GM12878 (cell line): Measurements from ENCODE around the gene NTN1. TPM values are rescaled to one million over a fixed set of nuclear protein-coding genes. Genes with fewer than 3 reads are reported as not detected.

Source experiments
- ATAC-seq: fragments of 200-7000 bp; cut with Tn5 transposase; 3 replicates; pipeline ENCODE4 v1.9.1; 2020; ENCODE audit warnings: mild to moderate bottlenecking, moderate library complexity
- BruUV-seq: library from RNA; stranded (reverse); fragments of 400-500 nt; replicated peaks from 2 replicates; lab custom pipeline; 2021; lab: Mats Ljungman, UMichigan
- CTCF ChIA-PET: fragments of 300-600 bp; sonication (Branson Sonifier 250); formaldehyde crosslinking; extraction: SDS; loops from one replicate; lab custom pipeline; 2021; ENCODE audit warnings: inconsistent platforms; lab: Yijun Ruan, JAX
- POLR2A ChIA-PET: fragments of 350-600 bp; formaldehyde crosslinking; extraction: SDS; loops from one replicate; lab custom pipeline; 2021; ENCODE audit warnings: inconsistent platforms; lab: Charles Lee
- RAD21 ChIA-PET: fragments of 300-600 bp; sonication (Branson Sonifier 250); formaldehyde crosslinking; loops from one replicate; lab custom pipeline; 2023; ENCODE audit warnings: antibody characterized with exemption; ENCODE audit not compliant: unreplicated experiment; lab: Charles Lee
- SMC1A ChIA-PET: fragments of 300-600 bp; sonication (Branson Sonifier 250); formaldehyde crosslinking; loops from one replicate; lab custom pipeline; 2023; ENCODE audit not compliant: unreplicated experiment, uncharacterized antibody; lab: Charles Lee
- DNase-seq: peaks from one replicate; pipeline ENCODE4 v3.0.0-alpha.2; 2011; ENCODE audit warnings: low read depth, low spot score
- FAIRE-seq: peaks from 3 replicates; lab custom pipeline; 2011; peaks lifted over from hg19 to GRCh38; lab: Jason Lieb, UNC
- H2AFZ ChIP-seq: 2 replicates; pipeline ENCODE4 v1.6.0; 2011; ENCODE audit warnings: low read depth, low read length, control low read depth; ENCODE audit not compliant: control insufficient read depth
- H3K27ac ChIP-seq: 2 replicates; pipeline ENCODE4 v1.5.1; 2011; ENCODE audit warnings: control low read depth; ENCODE audit not compliant: control insufficient read depth, insufficient read depth
- H3K27me3 ChIP-seq, 2 experiments: replicated peaks in 1 of 2; 2 replicates each; pipeline versions ENCODE4 v1.6.0 to v1.6.1; 2011; ENCODE audit warnings: low read length in 1 of 2; ENCODE audit not compliant: control insufficient read depth in 2 of 2, insufficient read depth in 2 of 2
- H3K36me3 ChIP-seq, 2 experiments: 2 replicates each; pipeline ENCODE4 v1.5.1; 2011; ENCODE audit warnings: low read length in 1 of 2; ENCODE audit not compliant: control insufficient read depth in 2 of 2, insufficient read depth in 2 of 2
- H3K4me1 ChIP-seq: 2 replicates; pipeline ENCODE4 v1.6.1; 2011; ENCODE audit warnings: mild to moderate bottlenecking, low read length, moderate library complexity, mixed read lengths; ENCODE audit not compliant: control insufficient read depth, insufficient read depth
- H3K4me2 ChIP-seq: 2 replicates; pipeline ENCODE4 v1.6.0; 2011; ENCODE audit warnings: control low read depth; ENCODE audit not compliant: control insufficient read depth, insufficient read depth
- H3K4me3 ChIP-seq: fragments of 200-600 bp; sonication (generic); 2 replicates; pipeline ENCODE4 v1.5.1; 2016
- H3K79me2 ChIP-seq: 2 replicates; pipeline ENCODE4 v1.6.0; 2011; ENCODE audit warnings: low read length; ENCODE audit not compliant: control insufficient read depth, insufficient read depth
- H3K9ac ChIP-seq: 2 replicates; pipeline ENCODE4 v1.8.0; 2011; ENCODE audit warnings: low read length, control low read depth, mixed read lengths; ENCODE audit not compliant: control insufficient read depth, insufficient read depth
- H3K9me3 ChIP-seq: replicated peaks from 3 replicates; pipeline ENCODE4 v1.5.1; 2011; ENCODE audit warnings: mild to moderate bottlenecking, low read length; ENCODE audit not compliant: control insufficient read depth, insufficient read depth
- H4K20me1 ChIP-seq: 2 replicates; pipeline ENCODE4 v1.6.0; 2011; ENCODE audit not compliant: control insufficient read depth, insufficient read depth
- CEBPB ChIP-seq, 2 experiments: fragments of 150-350 bp in 1 of 2; IDR thresholded peaks; 2 replicates each; pipeline ENCODE4 v1.6.1; 2012 to 2014; ENCODE audit warnings: low read depth in 2 of 2, low read length in 2 of 2, borderline replicate concordance in 1 of 2, inconsistent platforms in 1 of 2
- HDAC2 ChIP-seq: fragments of 200-600 bp; sonication (generic); IDR thresholded peaks from 2 replicates; pipeline ENCODE4 v1.6.1; 2017
- IKZF2 ChIP-seq, 2 experiments: fragments of 450-650 bp; IDR thresholded peaks; 2 replicates each; pipeline ENCODE4 v1.6.1; 2017; ENCODE audit warnings: mild to moderate bottlenecking in 2 of 2, moderate library complexity in 2 of 2
- KDM1A ChIP-seq: fragments of 200-600 bp; sonication (generic); IDR thresholded peaks from 2 replicates; pipeline ENCODE4 v1.6.1; 2016; ENCODE audit warnings: borderline replicate concordance
- NR2F1 ChIP-seq: fragments of 450-650 bp; conservative IDR thresholded peaks from 2 replicates; pipeline ENCODE4 v1.6.1; 2017; ENCODE audit warnings: mild to moderate bottlenecking
- RB1 ChIP-seq: fragments of 450-650 bp; formaldehyde crosslinking; IDR thresholded peaks from 2 replicates; pipeline ENCODE4 v1.6.1; 2017; ENCODE audit warnings: mild to moderate bottlenecking, borderline replicate concordance
- REST ChIP-seq: IDR thresholded peaks from 2 replicates; pipeline ENCODE4 v1.6.1; 2012; ENCODE audit warnings: mild to moderate bottlenecking, low read depth, low read length
- STAT1 ChIP-seq: fragments of 450-650 bp; conservative IDR thresholded peaks from 2 replicates; pipeline ENCODE4 v1.6.1; 2014; ENCODE audit warnings: antibody characterized with exemption, mild to moderate bottlenecking
- TCF12 ChIP-seq: IDR thresholded peaks from 2 replicates; pipeline ENCODE4 v1.6.1; 2011; ENCODE audit warnings: low read depth, mild to moderate bottlenecking, low read length
- ZBTB40 ChIP-seq: fragments of 450-650 bp; IDR thresholded peaks from 2 replicates; pipeline ENCODE4 v1.6.1; 2016; ENCODE audit warnings: mild to moderate bottlenecking, moderate library complexity, borderline replicate concordance
- WGBS: methylation state at CpG from one replicate; pipeline ENCODE4 v1.1.6; 2016; ENCODE audit warnings: low lambda C conversion rate; ENCODE audit not compliant: insufficient replicate concordance, insufficient coverage; ENCODE audit errors: missing lambda C conversion rate; 5-methylcytosine and 5-hydroxymethylcytosine counted together
- in situ Hi-C: fragments of 300-500 bp; cut with MboI; formaldehyde crosslinking; loops from 9 replicates; pipeline ENCODE4 v1.14.3; 2018; ENCODE audit warnings: mixed read lengths
- intact Hi-C: fragments of 100-400 bp; cut with micrococcal nuclease; formaldehyde crosslinking; loops from one replicate; pipeline ENCODE4 v1.14.2; 2022; ENCODE audit not compliant: unreplicated experiment
- polyA plus RNA-seq, 11 experiments: library from polyadenylated mRNA; depleted of rRNA in 4 of 11; unstranded in 6 of 11; stranded (reverse) in 5 of 11; fragments of >200 nt; fragmentation: Nextera tagmentation in 4 of 11; fragmentation: Illumina TruSeq in 1 of 11; extraction: Ambion mirVana in 4 of 11; extraction: Trizol in 1 of 11; gene quantifications; 1 replicate in 1 of 11; 2 replicates in 10 of 11; pipeline versions ENCODE4 v1.2.1 to v1.2.3, GENCODE V29; 2011 to 2016; ENCODE audit warnings: inconsistent platforms in 2 of 11, missing spikeins in 2 of 11, low read depth in 1 of 11
- total RNA-seq, 4 experiments: library from RNA; depleted of rRNA in 3 of 4; stranded (reverse); fragments of >200 nt in 3 of 4; fragmentation: Illumina TruSeq in 1 of 4; extraction: Trizol in 1 of 4; gene quantifications; 2 replicates each; pipeline versions ENCODE4 v1.2.1 to v1.2.3, GENCODE V29; 2013 to 2021

Gene NTN1
- total and polyA plus RNA-seq, 10 of the 15 experiments (the other 5 are each of a cell fraction or from before 2014, with no cell fraction given), result 0.02 to 0.89 (median 0.35) TPM

- TF ChIP-seq REST, result no peak
- TF ChIP-seq CEBPB (IDR thresholded peaks at IDR 0.05; ENCODE audit: borderline replicate concordance in 1 of 2, low read depth in 2 of 2, low read length in 2 of 2), result no peak
Measured at GRCh38 chr17:9205520-9206409, 184.5 kb downstream of the NTN1 start (continued).

DNA sequence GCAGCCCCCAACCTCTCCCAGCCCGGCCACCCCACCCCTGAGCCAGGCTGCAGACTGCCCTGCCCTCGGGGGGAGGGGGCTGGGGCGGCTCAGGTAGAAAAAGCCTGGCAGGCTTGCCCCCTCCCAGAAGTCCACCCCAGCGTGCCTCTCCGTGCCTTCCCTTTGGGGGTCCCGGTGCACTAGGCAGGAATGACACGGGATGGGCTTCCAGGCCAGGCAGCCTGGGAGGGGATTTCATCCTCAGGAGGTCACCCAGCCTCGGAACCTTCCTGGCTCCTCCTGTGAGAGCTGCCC, 185.0 kb downstream of the NTN1 start:
- H3K27me3 ChIP-seq, result no peaks in the 10 kb centered on the region; a peak in 1 of 4 replicates
- intact Hi-C loops, result no loop called here
- H2AFZ ChIP-seq, result no peak overlapping the region
- H3K36me3 ChIP-seq, result no peaks in the 10 kb centered on the region
- DNase-seq, result no peak
- 49% methylated on average over 8 of the region's 8 CpGs for WGBS
- H3K9me3 ChIP-seq, result no peaks in the 10 kb centered on the region; the same call in 2 of the 3 replicates
- no peaks in the 10 kb centered on the region for H4K20me1 ChIP-seq
- peaks cover 9% of the 10 kb centered on the region for H3K4me1 ChIP-seq
- TF ChIP-seq ZBTB40 (no peak), IKZF2 (IDR thresholded peaks at IDR 0.05) (no peak), KDM1A (no peak), NR2F1 (no peak), RB1 (no peak), HDAC2 (no peak), STAT1 (no peak), TCF12 (no peak)
- H3K9ac ChIP-seq, result no peak overlapping the region
- no peaks in the 10 kb centered on the region for H3K79me2 ChIP-seq
- no peak for FAIRE-seq
- ChIA-PET POLR2A (no interaction called here), CTCF (no interaction called here), RAD21 (no interaction called here), SMC1A (interaction anchor here (0.7 to 1.0 kb wide), 2 partner anchors 12 to 51 kb away, joined by 3 read pairs; no protein-coding TSS in a partner anchor)
- no peak for ATAC-seq
- no peak overlapping the region for H3K27ac ChIP-seq
- H3K4me3 ChIP-seq, result no peak overlapping the region
- in situ Hi-C loops, result no loop called here
- H3K4me2 ChIP-seq, result no peak overlapping the region
- no TSS peak for BruUV-seq
